Measurements from ENCODE around the gene SLC39A13. TPM values are rescaled to one million over a fixed set of nuclear protein-coding genes. Genes with fewer than 3 reads are reported as not detected.
A peak's percentile ranks its signal among the peaks of the same experiment; 100 is the strongest.
"Not testable (repeated sequence)": the region's sequence is repeated elsewhere in the genome, so short reads cannot be mapped to it uniquely, and the experiment has no call there.

Gene SLC39A13
- total RNA-seq, 4 donors from 2014 or later = 51.3 to 84.3 (median 66.8) TPM

DNA sequence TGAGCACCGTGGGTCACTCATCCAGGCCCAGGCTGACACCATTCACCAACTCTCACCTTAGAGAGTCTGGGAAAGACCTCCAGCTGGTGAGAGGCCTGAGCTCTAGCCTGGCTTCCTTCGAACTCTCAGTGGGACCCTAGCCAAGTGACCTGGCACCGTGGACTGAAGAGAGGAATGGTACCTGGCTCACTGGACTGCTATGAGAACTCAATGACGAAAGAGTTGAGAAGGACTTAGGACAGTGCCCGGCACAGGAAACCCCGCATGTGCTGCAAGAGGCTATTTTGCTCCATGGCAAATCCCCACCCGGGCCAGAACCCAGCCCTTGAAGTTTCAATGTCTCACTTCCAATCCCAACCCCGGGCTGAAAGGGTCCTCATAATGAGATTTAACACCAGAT lies 41.2 kb downstream of the SLC39A13 start:
- TF ChIP-seq, protein P1, sequence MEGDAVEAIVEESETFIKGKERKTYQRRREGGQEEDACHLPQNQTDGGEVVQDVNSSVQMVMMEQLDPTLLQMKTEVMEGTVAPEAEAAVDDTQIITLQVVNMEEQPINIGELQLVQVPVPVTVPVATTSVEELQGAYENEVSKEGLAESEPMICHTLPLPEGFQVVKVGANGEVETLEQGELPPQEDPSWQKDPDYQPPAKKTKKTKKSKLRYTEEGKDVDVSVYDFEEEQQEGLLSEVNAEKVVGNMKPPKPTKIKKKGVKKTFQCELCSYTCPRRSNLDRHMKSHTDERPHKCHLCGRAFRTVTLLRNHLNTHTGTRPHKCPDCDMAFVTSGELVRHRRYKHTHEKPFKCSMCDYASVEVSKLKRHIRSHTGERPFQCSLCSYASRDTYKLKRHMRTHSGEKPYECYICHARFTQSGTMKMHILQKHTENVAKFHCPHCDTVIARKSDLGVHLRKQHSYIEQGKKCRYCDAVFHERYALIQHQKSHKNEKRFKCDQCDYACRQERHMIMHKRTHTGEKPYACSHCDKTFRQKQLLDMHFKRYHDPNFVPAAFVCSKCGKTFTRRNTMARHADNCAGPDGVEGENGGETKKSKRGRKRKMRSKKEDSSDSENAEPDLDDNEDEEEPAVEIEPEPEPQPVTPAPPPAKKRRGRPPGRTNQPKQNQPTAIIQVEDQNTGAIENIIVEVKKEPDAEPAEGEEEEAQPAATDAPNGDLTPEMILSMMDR (IDR thresholded peaks at IDR 0.05) = no peak
- no peak for TF ChIP-seq POLR2A (IDR thresholded peaks at IDR 0.05)
- Histone ChIP-seq H3K36me3 (no peaks in the 10 kb centered on the region), H3K27ac (no peak overlapping the region), H3K9me3 (no peaks in the 10 kb centered on the region), H3K4me3 (replicated peaks in 1 of 3) (no peak overlapping the region), H3K27me3 (no peaks in the 10 kb centered on the region), H3K4me1 (no peaks in the 10 kb centered on the region)
- intact Hi-C loops (cut with DNase I) = no loop called here
- peak in 1 of 2 donors; percentile 31 for DNase-seq
- WGBS, 2 donors = 61 to 64% methylated on average over 4 to 8 of the region's 8 CpGs

DNA sequence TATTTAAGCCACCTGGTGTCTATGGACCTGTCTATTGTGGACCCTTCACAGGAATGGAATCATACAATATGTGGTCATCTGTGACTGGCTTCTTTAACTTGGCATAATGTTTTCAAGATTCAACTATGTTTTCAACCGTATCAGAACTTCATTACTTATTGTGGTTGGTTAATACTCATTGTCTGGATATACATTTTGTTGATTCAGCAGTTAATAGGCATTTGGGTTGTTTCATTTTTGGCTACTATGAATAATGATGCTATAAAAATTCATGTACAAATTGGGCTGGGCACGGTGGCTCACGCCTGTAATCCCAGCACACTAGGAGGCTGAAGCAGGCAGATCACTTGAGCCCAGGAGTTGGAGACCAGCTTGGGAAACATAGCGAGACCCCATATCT lies 43.0 kb downstream of the SLC39A13 start:
- no peak for DNase-seq
- 84 to 88% methylated on average over 4 of the region's 4 CpGs for WGBS, 2 donors
- no peaks in the 10 kb centered on the region for H3K27me3 ChIP-seq
- intact Hi-C loops (cut with DNase I) = loop anchor here (5.0 kb wide), 1 partner anchor 79 kb away; no protein-coding TSS in a partner anchor
- no peaks in the 10 kb centered on the region for H3K9me3 ChIP-seq
- H3K36me3 ChIP-seq = no peaks in the 10 kb centered on the region
- no peak overlapping the region for H3K27ac ChIP-seq
- H3K4me3 ChIP-seq (replicated peaks in 1 of 3) = no peak overlapping the region
- H3K4me1 ChIP-seq = no peaks in the 10 kb centered on the region
- no peak for TF ChIP-seq POLR2A (IDR thresholded peaks at IDR 0.05)
- TF ChIP-seq, protein P1 (IDR thresholded peaks at IDR 0.05) = no peak

DNA sequence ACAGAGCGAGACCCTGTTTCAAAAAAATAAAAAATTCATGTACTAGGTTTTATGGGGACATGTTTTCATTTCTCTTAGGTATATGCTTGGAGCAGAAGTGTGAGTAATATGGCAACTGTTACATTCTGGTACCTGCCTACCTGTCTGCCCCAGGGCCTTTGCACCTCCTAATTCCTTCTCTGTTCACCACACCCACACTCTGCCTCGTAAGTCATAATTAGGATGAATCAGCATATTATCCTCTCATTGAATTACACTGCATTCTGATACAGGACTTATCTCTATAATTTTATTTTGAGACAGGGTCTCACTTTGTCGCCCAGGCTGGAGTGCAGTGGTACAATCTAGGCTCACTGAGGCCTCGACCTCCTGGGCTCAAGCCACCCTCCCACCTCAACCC lies 43.6 kb downstream of the SLC39A13 start:
- WGBS, 2 donors = 91 to 96% methylated on average over 4 of the region's 4 CpGs
- H3K4me1 ChIP-seq = no peaks in the 10 kb centered on the region
- H3K27ac ChIP-seq = no peak overlapping the region
- no peak for DNase-seq
- H3K36me3 ChIP-seq = no peaks in the 10 kb centered on the region
- H3K4me3 ChIP-seq (replicated peaks in 1 of 3) = no peak overlapping the region
- TF ChIP-seq POLR2A (IDR thresholded peaks at IDR 0.05) = no peak
- TF ChIP-seq, protein P1 (IDR thresholded peaks at IDR 0.05) = no peak
- H3K9me3 ChIP-seq = no peaks in the 10 kb centered on the region
- intact Hi-C loops (cut with DNase I) = loop anchor here (5.0 kb wide), 1 partner anchor 80 kb away; no protein-coding TSS in a partner anchor
- no peaks in the 10 kb centered on the region for H3K27me3 ChIP-seq

DNA sequence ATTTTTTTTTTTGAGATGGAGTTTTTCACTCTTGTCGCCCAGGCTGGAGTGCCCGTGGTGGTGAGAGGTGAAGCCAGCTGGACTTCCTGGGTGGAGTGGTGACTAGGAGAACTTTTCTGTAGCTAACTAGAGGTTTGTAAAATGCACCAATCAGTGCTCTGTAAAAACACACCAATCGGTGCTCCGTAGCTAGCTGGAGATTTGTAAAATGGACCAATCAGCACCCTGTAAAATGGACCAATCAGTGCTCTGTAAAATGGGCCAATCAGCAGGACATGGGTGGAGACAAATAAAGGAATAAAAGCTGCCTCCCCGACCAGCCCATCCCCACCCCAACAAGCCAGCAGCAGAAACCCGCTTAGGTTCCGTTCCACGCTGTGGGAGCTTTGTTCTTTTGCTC lies 45.0 kb downstream of the SLC39A13 start:
- WGBS, 2 donors = 90 to 93% methylated on average over 8 of the region's 8 CpGs
- TF ChIP-seq, protein P1 (IDR thresholded peaks at IDR 0.05) = no peak
- intact Hi-C loops (cut with DNase I) = loop anchor here (5.0 kb wide), 1 partner anchor 81 kb away; no protein-coding TSS in a partner anchor
- Histone ChIP-seq H3K4me1 (no peaks in the 10 kb centered on the region), H3K27ac (no peak overlapping the region), H3K36me3 (no peaks in the 10 kb centered on the region), H3K4me3 (replicated peaks in 1 of 3) (no peak overlapping the region), H3K27me3 (no peaks in the 10 kb centered on the region), H3K9me3 (no peaks in the 10 kb centered on the region)
- DNase-seq = no peak

DNA sequence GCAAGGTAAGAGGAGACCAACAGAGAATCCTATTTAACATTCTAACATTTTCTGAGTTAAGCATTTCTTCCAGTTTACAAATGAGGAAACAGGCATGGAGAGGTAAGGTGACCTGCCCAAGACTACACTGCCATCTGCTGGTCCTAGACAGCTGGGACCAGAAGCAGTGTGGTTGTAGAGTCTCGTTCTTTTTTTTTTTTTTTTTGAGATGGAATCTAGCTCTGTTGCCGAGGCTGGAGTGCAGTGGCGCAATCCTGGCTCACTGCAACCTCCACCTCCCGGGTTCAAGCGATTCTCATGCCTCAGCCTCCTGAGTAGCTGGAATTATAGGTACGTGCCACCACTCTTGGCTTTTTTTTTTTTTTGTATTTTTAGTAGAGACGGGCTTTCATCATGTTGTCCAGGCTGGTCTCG lies 45.9 kb downstream of the SLC39A13 start:
- not testable (repeated sequence) for H3K27me3 ChIP-seq; H3K27ac ChIP-seq; H3K4me3 ChIP-seq (replicated peaks in 1 of 3); H3K36me3 ChIP-seq; H3K9me3 ChIP-seq; H3K4me1 ChIP-seq
- intact Hi-C loops (cut with DNase I) = loop anchor here (5.0 kb wide), 1 partner anchor 82 kb away; no protein-coding TSS in a partner anchor
- WGBS, 2 donors = 21 to 25% methylated on average over 8 of the region's 8 CpGs
- TF ChIP-seq, protein P1 (IDR thresholded peaks at IDR 0.05) = peak; percentile 48 to 94 (median 76)
- peak; percentile 80 to 81 for DNase-seq

Data from thyroid gland (tissue), 4 donors.